Activated naive CD4-positive, alpha-beta T cell treated with anti-CD3 and anti-CD28 coated beads, Interleukin-2, amount 50 U/mL, for 16 hours (primary cell): Measurements from ENCODE around the gene PKIG.
"Not testable (repeated sequence)": the region's sequence is repeated elsewhere in the genome, so short reads cannot be mapped to it uniquely, and the experiment has no call there.

Source experiments
- DNase-seq: peaks from one replicate; pipeline ENCODE4 v3.0.0-alpha.2; 2020

Gene PKIG

GRCh38 chr20:44582311-44583025 lies at the start of gene PKIG:
PKIG (plus strand) TSS chr20:44582579; CDS start chr20:44614557, 31,978 bp downstream.
- no peak for DNase-seq

GRCh38 chr20:44532981-44533331 lies 49.4 kb upstream of the PKIG start:
- peak; percentile 21 for DNase-seq

- no peak for DNase-seq
These were observed 48.5 kb upstream of the PKIG start for GRCh38 chr20:44533928-44534327.

- DNase-seq, result no peak
These were observed 46.2 kb upstream of the PKIG start for GRCh38 chr20:44536175-44536574.

GRCh38 chr20:44537993-44538392 lies 44.4 kb upstream of the PKIG start:
- no peak for DNase-seq

GRCh38 chr20:44540834-44541233 lies 41.5 kb upstream of the PKIG start:
- no peak for DNase-seq

GRCh38 chr20:44541992-44542391 lies 40.4 kb upstream of the PKIG start:
- no peak for DNase-seq

- DNase-seq, result no peak
These were observed 39.5 kb upstream of the PKIG start for GRCh38 chr20:44542890-44543289.

GRCh38 chr20:44543358-44543757 lies 39.0 kb upstream of the PKIG start:
- no peak for DNase-seq

- no peak for DNase-seq
These were observed 38.1 kb upstream of the PKIG start for GRCh38 chr20:44544263-44544662.

- no peak for DNase-seq
These were observed 35.0 kb upstream of the PKIG start for GRCh38 chr20:44547419-44547818.

- DNase-seq, result no peak
These were observed 33.3 kb upstream of the PKIG start for GRCh38 chr20:44549123-44549522.

GRCh38 chr20:44552050-44552449 lies 30.3 kb upstream of the PKIG start:
- no peak for DNase-seq

- DNase-seq, result no peak
These were observed 29.8 kb upstream of the PKIG start for GRCh38 chr20:44552568-44552949.

- no peak for DNase-seq
These were observed 29.1 kb upstream of the PKIG start for GRCh38 chr20:44552950-44553908.

- no peak for DNase-seq
These were observed 23.1 kb upstream of the PKIG start for GRCh38 chr20:44559302-44559701.

- no peak for DNase-seq
These were observed 22.1 kb upstream of the PKIG start for GRCh38 chr20:44560229-44560628.

- not testable (repeated sequence) for DNase-seq
These were observed 21.6 kb upstream of the PKIG start for GRCh38 chr20:44560818-44561217.

GRCh38 chr20:44561876-44562275 lies 20.5 kb upstream of the PKIG start:
- no peak for DNase-seq

- no peak for DNase-seq
These were observed 16.4 kb upstream of the PKIG start for GRCh38 chr20:44566018-44566417.

- DNase-seq, result no peak
These were observed 15.6 kb upstream of the PKIG start for GRCh38 chr20:44566811-44567210.

GRCh38 chr20:44570367-44570766 lies 12.0 kb upstream of the PKIG start:
- DNase-seq, result no peak

- DNase-seq, result no peak
These were observed 10.9 kb upstream of the PKIG start for GRCh38 chr20:44571362-44571988.
